Stimulated activated CD8-positive, alpha-beta memory T cell treated with anti-CD3 and anti-CD28 coated beads, Interleukin-4, amount 100 ng/mL, for 24 hours (primary cell): ENCODE measurements around the gene RET.

Experiments
- DNase-seq: peaks from one replicate; pipeline ENCODE4 v3.0.0-alpha.2; 2020; ENCODE audit warnings: low read depth

The RET gene

DNA sequence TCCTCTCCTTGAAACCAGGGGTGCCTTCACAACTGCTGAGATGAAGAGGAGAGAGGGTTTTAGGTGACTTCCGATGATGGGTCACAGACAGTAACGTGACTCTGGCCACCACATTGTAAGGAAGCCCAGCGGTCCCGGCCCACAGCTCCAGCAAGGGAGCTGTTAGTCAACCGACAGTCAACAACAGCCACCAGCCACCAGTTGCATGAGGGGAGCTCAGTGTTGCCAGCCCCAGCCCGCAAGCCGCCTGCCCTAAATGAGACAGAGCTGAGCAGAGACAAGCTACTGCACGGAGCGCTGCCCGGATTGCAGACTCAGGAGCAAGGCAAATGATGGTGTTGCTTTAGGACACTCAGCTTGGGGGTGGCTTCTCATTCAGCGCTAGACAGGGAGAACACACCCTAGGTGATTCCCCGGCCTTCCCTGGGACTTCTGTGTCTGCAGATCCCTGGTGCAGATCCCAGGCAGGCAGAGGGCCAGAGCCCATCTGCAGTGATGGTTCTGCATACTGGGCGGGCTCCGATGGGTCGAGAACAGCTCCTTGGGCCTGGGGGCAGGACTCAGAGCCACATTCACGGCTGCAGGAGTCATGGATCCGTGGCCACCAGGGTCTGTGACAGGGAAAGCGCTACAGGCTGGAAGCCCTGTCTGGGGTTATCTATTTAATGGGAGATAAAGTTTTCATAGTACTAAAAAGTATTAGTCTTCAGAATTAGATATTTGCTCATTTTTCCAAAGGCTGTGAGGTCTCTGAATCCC is 14.3 kb upstream of the RET start:
- no peak for DNase-seq

DNA sequence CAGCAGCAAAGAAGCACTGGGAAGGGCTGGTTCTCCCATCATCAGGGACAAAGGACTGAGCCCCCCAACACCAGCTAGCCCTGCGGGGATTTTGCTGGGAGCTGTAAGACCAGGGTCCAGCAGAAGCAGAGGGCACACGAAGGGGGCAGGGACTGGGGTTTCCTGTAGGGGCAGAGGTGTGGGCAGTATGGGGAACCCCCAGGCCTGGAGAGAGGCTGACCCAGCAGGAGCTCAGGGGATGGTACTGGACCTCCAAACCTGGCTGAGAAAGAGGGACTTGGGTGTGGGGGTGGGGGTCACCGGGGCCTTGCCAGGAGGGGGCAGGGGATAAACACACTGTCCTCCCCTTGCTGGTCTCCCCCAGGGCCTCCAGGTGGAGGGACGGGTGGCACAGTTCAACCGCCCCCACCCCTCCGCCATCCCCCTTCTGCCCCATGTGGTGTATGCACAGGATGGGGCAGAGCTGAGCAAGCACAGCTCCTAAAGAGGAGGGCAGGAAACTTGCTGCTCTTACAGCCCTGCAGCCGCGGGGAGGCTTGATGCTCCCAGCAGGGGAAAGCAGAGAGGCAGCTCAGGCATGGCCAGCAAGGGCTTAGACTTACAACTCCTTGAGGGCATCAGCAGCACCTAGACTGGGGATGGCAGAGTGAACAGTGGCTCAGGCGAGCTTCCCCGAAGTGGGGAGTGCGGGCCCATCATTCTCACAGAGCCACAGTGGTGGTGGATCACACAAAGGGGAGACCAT is 12.4 kb upstream of the RET start:
- no peak for DNase-seq

DNA sequence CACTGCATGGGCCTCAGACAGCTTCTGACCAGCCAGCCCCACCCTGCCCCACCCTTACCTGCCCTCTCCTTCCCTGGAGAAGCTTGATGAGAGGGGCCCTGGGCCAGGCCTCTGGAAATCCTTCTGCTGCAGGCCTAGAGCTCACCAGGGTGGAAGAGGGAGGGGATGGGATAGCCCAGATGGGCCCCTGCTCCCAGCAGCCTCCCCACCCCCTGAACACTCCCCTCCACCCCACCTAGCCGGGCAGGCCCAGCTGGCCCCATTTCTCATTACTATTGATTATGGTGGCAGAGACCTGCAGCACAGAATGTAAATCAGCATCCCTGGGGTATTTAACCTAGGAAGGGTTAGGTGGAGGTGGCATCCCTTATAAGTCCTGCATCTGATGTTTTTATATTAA is 11.6 kb upstream of the RET start:
- DNase-seq: no peak

DNA sequence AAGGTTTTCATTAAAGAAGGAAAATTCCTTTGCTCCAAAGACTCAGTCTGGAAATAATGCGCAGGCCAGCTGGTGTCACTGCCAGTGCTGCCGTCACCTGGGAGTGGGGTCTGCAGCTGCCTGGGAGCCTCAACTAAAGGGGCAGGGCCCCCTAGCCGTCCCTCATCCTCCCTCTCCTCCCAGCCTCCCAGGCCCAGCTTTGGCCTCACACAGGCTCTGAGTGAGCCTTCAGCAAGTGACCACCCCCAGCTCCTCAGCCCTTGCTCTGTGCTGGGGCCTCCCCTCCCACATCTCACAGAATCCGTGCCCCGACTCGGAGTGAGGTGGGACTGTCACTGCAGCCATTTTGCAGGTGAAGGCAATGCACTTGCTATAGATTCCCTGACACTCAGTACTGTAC is 11.1 kb upstream of the RET start:
- DNase-seq: no peak

DNA sequence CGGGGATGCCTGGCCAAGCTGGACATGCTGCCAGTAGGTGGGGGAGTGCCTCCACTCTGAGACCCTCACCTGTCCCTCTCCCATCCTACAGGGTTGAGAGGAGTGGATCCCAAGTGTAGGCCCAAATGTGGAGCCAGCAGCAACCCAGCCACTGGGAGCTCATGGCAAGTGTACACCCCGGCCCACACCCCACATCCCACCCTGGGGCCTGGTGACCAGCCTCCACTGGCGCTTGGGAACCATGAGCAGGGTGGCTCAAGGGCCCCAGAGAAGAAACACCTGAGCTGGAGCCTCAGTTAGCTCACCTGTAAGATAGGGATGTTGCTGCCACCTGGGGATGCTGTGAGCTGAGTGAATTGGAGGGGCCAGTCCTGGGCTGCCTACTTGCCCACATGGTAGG is 10.4 kb upstream of the RET start:
- DNase-seq: no peak

DNA sequence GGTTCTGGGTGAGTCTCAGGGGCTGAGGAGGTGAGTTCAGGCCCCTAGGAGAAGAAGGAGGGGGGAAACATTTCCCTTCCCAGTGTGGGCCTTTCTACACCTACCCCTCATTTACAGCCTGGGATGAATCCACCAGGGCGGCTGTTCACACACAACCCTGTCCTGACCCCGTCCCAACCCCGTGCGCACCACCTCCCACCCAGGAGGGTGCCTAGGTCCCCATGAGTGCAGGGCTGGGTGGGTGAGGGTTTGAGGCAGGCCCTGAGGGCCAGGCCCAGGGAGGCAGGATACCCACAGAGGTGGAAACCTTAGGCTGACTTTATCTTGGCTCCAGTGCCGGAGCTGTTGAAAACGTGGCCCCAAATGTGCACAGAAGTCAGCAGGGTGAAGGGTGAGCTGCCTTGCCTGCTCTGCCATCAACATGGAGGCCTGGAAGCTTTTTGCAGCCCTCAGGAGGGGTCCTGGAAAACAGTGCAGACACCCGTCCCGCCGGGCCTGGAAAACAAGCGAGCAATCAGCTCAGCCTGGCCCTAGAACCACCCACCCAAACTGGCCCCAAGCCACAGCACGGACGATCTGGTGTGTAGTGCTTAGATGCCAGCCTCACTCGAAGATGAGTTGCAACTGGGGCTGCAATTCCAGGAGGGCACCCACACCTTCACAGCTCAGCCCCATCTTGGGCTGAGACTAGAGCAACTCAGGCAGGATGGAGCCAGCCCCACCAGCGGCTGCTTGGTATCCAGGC is 9.3 kb upstream of the RET start:
- no peak for DNase-seq

DNA sequence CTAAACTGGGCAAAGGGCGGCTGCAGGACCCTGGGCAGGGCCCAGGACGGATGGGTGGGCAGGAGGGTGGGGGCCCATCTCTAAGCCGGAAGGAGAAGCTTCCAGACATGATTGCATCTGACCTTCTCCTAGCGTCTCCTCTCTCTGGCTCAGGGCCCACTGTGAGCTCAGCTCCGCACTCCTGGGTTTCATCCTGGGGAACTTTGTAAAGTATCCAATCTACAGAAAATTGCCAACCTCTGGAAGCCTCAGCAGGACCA is 8.8 kb upstream of the RET start:
- DNase-seq: no peak

DNA sequence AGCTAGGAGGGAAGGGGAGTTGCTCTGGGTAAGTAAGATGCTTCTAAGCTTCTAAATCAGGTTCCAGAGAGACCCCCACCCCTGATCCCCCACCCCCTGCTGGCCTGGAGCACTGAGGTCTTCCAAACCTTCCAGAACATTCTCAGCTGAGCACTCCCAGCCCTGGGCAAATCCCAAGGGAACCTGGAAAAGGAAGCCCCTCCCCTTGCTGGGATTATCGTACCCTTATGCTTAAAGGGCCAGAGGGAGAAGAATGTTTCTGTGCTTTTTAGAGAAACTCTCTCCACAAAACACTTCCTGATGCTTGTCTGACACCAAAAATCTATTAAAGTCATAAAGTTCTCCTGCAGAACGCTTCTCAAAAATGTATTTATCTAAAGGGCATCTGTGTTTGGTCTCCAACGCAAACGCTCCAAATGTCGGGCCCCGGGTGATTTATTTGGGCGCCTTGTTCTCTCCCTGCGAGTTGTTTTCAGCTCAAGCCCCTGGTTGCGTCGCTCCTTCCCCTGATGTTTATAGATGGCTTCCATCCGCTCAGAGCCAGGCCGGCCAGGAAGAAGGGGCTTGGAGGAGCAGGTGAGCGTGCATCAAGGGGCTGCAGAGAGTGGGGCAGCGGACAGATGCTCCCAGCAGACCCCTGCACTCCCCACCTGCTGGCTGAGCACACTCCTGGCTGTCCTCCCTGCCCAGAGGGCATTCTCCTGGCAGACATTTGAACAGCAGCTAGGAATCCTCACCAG is 8.2 kb upstream of the RET start:
- DNase-seq: no peak

DNA sequence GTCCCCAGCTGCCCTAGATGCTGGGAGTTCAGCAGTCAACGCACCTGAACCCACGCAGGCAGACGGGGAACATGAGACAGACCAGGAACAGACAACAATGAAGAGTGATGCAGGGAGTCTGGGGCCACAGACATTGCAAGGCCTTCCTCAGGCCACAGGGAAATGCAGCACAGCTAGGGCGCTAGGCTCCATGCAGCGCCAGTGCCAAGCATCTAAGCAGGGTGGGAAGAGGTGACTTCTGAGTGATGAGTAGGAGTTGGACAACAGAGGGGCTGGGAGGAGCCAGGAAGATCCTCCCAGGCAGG is 7.7 kb upstream of the RET start:
- no peak for DNase-seq

DNA sequence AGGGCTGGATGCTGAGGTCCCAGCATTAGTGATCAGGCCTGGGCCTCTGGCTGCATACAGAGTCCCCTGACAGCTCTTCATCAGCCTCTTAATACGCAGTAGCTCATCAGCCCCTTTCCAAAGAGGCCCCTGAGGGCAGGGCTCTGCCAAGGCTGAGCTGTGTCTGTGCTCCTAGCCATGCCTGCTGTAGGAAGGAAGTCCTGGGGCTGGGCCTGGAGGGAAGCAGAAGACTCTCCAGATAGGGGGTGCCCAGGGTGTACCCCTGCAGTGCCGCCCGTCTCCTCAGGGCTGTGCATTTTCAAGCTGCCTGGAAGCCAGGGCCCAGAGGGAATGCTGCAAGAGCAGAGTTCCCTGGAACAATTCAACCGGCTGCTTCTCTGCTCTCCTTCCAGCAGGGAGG is 7.3 kb upstream of the RET start:
- no peak for DNase-seq

DNA sequence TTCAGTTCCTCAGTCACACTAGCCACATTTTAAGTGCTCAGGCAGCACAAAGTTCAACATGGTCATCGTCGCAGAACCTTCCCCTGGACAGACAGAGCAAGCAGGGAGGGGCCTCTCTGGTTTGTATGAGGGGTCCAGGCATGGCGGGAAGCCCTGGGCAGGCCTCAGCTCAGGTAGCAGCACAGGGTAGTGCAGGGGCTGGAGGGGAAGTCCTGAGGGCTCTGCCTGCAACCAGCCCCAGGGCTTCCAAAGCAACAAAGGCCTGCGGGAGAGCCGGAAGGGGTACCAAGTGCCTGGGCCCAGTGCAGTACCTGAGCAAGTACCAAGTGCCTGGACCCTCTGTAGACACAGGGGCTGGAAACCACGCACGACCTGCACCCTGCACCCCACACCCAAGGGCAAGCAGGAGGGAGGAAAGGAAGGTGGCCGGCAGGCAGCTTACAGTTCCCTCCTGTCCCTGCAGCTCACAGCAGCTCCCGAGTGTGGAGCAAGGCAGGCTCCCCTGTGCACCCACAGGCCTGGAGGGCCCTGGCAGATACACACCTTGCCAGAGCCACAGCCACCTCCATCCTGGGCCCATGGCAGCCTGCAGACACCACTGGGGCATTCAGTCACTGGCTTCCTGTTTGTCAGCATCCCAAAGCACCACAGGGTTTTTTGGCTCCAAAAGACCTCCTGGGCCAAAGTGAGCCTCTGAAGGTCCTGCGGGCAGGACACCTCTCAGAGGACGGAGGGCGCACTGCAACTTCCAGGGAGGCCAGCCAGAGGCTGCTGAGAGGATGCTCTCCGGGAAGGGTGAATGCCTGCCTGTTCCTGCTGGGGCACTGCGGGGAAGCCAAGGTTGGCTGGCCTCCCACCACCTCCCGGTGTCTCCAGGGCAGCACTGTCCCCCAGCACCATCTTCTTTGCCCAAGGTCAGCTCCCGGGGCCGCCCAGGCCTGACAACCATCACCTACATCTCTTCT is 6.5 kb upstream of the RET start:
- no peak for DNase-seq

DNA sequence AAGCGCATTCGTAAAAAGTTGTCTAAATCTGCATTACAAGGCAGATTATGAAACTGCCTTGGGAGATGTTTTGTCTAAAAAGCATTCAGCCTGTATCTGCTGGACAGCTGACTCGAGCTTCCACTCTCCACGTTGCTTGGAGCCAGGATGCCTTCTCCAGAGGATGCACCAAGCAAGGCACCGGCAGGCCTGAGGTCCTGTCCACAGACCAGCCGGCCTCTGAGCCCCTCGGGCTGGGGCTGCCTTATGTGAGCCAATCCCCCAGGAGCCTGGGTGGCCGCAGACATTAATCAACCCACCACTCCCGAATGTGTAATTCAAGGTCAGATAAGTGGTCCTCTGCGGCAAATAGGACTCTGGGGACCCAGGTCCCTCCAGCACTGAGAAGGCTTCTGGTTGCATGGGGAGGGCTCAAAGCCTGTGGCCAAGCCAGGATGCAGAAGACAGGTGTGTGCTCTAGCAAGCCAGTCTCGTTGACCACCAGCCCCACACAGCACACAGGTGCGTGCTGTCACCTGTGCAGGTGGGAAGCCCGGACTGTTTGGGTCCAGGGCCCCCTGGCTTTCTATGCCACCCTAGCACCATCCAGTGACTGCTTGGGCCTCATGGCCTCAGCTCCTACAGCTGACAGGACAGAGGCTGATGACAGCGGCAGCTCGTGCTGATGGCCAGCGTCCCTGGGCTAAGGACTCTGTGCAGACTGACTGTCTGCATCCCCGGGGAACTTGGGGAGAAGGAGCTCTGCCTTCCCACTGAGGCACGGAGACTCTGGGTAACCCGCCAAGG is 4.8 kb upstream of the RET start:
- DNase-seq: no peak

DNA sequence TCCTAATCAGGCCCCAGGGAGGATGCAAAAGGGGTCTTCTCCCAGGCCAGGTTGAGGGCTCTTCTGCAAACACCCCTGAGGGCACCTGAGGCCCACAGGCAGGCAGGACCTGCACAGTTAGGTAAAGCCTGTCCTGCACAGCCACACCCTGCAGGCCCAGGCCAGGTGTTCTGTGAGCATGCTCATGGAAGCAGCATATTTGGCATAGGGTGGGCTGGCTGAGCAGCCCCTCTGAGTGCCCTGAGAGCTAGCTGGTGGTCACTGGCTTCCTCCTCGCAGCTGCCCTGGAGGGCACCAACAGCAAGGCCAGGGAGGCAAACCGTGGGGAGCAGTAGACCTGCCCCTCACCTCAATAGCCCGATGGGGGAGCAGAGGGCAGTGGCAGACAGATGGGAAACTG is 3.7 kb upstream of the RET start:
- DNase-seq: no peak

DNA sequence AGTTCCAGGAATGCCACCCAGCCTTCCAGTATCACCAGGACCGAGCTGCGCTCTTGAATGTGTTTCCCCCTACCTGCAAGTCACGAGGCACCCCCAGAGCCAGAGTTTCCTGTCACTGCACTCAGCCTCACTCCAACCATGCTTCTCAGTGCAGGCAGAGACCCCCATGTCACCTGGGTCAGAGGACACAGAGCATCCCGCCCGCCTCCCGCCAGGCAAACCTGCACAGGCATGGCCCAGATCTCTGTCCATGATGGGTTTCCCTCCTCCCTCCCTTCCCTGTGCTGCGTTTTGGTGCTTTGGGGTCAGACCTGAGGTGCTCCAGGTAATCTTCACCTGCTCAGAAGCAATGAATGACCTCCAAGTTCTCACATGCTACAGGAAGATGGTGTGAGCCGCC is 3.1 kb upstream of the RET start:
- DNase-seq: no peak

DNA sequence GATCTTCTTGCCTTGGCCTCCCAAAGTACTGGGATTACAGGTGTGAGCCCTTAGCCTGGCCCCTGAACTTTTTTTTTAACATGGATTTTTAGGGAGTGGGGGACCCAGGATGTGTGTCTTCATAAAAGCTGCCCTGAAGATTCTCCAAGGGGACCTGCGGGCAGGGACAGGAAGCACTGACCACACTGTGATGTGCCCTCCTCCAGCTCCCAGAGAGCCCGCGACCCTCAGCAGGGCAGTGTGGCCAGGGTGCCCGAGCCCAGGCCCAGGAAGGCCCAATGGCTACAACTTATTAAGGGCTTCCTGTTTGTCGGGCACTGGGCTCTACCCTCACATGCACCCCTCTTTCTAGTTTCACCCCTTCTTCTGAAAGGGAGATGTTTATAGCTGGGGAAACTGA is 2.5 kb upstream of the RET start:
- no peak for DNase-seq

DNA sequence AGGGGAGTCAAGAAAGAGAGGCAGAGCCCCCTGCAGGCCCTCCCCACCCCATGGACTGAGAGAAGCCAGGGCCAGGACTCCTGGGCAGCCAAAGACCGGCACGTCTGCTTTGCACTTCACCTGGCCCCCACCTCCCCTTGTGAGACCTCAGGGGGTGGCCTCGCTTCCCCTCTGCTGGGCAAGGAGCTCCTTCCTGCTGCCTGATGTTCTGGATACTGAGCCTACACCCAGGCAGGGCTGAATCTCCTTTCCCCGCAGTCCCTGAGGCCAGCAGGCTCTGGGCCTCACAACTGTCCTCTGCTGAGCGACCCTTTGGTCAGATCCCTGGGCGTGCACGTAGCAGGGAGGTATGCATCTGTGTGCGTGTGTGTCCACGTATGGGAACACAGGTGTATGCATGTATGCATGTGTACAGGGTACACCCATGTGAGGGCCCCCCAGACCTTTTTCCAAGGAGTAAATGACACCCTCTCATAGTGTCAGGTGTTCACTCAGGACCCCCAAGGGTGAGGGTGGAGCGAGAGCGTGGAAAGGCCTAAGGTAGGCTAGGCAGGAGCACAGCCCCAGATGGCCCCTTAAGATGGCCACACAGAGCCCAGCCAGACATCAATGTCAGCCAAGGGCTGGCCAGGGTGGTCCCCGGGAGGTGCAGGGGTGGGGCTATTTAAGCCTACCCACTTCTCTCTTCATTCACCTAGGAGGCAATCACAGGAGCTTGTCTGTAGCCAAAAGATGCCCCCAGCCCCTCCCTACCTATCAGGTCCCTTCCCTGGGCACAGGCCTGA is 1.9 kb upstream of the RET start:
- no peak for DNase-seq

DNA sequence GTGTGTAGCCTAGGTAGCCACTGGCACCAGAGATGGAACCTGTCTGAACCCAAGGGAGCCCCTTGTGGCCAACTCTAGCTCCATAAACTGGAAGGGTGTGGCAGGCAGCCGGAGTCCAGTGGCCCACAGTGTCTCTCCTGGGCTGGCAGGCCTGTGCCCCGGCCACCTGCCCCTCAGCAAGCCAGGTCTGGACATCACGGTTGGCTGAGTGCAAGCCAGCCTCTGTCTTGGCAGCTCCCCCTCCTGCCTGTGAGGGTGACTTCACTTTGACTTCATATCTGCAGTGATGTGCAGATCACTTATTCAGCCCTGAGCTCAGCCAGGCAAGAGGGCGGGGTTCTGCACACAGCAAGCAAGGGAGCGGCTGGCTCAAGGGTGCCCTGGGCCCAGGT is 1.3 kb upstream of the RET start:
- DNase-seq: no peak

DNA sequence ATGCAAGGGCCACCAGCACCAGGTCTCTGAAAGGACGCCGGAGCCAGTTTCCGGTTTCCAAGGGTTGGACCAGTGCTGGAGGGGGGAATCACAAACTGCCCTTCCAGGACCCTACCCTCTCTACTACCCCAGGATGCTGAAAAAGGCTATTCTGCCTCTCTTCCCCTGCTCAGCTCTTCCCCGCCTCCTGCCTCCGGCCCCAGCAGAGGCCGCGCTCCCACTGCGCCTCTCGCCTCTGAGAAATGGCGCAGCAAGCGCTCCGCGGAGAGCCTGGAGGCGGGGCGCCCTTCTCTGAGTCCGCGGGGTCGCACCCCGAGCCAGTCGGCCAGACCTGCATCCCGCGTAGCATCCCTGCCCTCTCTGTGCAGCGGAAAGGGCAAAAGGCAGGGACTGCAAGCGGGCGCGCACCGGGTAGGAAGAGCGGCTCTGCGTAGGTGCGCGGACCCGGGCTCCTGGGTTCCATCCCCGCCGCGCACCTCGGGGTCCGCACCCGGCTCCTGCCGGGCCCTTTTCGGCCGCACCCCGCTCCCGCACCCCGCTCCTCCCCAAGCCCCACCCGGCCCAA is 476 bp upstream of the RET start:
- no peak for DNase-seq

DNA sequence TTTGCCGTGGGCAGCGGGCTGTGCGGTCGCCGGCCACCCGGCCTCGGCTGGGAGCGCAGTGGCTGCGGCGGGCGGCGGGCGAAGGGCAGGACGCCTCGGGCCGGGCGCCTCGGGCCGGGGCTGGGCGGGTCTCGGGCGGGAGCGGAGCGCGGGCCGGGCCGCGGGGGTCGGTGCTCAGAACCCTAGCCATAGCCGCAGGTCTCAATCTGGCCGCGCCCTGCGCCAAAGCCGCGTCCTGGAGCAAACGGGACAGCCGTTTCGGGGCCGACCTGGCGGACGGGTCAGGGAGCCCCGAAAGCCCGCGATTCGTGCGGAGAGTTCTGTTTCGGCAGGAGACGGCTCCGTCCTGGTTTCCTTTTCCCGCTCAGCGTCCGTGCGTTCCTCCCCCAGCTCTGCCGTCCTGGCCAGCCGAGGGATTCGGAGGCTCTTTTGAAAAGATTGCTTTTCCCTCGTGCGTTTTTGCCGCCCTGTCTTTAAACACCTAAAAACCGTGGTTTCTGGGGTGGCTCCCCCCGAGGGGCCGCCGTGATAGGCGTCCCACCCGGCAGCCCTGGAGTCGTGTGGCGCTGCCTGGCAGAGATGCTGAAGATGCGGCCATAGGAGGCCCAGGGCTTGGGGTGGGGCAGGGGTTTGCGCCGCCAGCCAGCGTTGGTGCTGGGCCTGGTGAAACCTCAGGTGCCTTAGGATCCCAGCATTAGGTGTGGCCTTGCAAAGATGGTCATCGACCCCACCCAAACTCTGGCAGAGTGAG is 727 bp downstream of the RET start:
- DNase-seq: no peak
